Body of pancreas (tissue), 4 donors: ENCODE results near the gene GJA5.

Experiments used
- POLR2A ChIP-seq, 3 donors: fragments of 450-650 bp; IDR thresholded peaks; one replicate each; pipeline ENCODE4 v1.6.1; 2016; ENCODE audit warnings: antibody characterized with exemption in 3 of 3, mild to moderate bottlenecking in 2 of 3
- TF ChIP-seq, protein P1 (sequence below), 7 experiments: fragments of 450-650 bp in 4 of 7; fragments of 200-600 bp in 3 of 7; sonication (generic) in 3 of 7; IDR thresholded peaks; one replicate each; pipeline ENCODE4 v1.5.1; 2016 to 2019; ENCODE audit warnings: antibody characterized with exemption in 7 of 7

DNA sequence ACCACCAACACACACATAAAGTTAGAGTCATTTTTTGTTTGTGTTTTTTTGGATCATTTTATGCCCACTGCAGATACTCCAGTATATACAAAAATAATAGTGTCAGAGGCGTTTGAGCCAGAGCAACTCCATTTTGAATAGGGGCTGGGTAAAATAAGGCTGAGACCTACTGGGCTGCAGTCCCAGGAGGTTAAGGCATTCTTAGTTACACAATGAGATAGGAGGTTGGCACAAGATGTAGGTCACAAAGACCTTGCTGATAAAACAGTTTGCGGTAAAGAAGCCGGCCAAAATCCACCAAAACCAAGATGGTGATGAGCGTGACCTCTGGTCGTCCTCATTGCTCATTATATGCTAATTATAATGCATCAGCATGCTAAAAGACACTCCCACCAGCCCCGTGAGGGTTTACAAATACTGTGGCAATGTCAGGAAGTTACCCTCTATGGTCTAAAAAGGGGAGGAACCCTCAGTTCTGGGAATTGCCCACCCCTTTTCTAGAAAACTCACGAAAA lies 40.6 kb downstream of the GJA5 start:
- TF ChIP-seq, protein P1, sequence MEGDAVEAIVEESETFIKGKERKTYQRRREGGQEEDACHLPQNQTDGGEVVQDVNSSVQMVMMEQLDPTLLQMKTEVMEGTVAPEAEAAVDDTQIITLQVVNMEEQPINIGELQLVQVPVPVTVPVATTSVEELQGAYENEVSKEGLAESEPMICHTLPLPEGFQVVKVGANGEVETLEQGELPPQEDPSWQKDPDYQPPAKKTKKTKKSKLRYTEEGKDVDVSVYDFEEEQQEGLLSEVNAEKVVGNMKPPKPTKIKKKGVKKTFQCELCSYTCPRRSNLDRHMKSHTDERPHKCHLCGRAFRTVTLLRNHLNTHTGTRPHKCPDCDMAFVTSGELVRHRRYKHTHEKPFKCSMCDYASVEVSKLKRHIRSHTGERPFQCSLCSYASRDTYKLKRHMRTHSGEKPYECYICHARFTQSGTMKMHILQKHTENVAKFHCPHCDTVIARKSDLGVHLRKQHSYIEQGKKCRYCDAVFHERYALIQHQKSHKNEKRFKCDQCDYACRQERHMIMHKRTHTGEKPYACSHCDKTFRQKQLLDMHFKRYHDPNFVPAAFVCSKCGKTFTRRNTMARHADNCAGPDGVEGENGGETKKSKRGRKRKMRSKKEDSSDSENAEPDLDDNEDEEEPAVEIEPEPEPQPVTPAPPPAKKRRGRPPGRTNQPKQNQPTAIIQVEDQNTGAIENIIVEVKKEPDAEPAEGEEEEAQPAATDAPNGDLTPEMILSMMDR (IDR thresholded peaks at IDR 0.05) = no peak
- TF ChIP-seq POLR2A (IDR thresholded peaks at IDR 0.05) = no peak
